HuH-7.5 (cell line): Measurements from ENCODE around the gene KCNK4.
A peak's percentile ranks its signal among the peaks of the same experiment; 100 is the strongest.

Experiments used
- DNase-seq: peaks from one replicate; pipeline ENCODE4 v3.0.0; 2011; ENCODE audit warnings: low spot score

The KCNK4 gene

DNA sequence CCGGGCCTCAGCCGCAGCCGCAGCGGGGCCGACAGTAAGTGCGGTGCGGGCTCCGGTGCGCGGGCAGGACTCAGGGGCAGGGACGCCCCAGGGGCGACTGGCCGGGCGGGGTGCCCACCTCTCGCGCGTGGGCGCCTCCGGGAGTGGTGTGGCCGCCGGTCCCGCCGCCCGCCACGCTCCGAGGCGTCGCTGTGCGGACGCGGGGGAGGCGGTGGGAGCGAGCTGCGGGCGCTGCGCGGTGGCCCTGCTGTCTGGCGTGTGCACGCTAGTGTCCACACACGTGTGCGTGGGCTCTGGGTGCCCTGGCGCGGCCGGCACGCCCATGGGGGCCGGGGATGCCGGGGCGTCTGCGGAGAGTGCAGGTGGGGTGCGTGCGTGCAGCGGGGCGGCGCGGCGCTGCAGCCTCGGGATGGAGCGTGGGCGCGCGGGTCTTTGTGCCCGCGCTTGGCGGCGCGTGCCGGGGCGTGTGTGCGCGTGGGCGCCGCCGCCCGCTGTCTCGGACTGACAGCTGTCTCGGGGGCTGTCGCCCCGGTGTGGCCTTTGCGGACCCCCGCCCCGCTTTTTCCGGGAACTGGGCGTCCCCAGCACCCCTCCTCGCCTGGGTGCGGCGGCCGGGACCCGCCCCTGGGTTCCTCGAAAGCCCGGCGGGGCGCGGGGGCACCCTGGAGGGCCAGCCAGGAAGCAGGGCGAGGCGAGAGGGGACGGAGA lies 804 bp downstream of the KCNK4 start:
- DNase-seq, result no peak

- DNase-seq, result no peak
These were observed 1.6 kb downstream of the KCNK4 start for GRCh38 chr11:64292460-64293254.

GRCh38 chr11:64294774-64295173 lies 3.7 kb downstream of the KCNK4 start:
- DNase-seq, result no peak

DNA sequence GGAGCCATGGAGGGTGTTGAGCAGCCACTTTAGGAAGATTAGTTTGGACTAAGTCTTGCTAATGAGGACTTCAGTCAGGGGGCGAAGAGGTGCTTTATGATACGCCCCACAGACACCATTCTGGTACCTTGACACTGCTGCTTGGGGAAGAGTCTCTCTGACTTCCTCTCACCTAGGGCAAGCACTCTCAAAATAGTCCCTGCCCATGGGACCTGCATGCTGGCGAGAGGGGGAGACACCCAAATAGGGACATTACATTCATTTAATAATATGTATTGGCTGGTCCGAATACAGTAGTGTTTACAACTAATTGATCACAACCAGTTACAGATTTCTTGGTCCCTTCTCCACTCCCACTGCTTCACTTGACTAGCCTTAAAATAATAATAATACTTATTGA lies 4.7 kb downstream of the KCNK4 start:
- DNase-seq, result no peak

DNA sequence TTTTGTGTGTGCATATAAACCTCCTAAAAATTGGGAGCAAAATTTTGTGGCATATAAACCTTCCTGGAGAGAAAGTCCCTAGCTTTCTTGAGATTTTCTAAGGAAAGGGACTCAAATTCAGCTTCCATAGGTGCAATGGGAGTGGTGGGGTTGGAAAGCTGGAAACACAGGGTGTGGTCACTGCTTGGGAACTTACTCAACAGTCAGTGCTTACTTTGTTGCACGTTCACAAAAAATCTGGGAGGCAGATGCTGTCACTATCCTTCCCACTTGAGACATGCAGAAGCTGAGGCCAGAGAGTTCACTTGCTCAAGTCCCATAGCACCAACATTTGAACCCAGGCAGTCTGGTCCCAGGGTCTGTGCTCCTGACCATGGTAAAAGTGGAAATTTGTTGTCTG lies 5.1 kb downstream of the KCNK4 start:
- no peak for DNase-seq

- DNase-seq, result no peak
These were observed 6.0 kb downstream of the KCNK4 start for GRCh38 chr11:64296830-64297698.

DNA sequence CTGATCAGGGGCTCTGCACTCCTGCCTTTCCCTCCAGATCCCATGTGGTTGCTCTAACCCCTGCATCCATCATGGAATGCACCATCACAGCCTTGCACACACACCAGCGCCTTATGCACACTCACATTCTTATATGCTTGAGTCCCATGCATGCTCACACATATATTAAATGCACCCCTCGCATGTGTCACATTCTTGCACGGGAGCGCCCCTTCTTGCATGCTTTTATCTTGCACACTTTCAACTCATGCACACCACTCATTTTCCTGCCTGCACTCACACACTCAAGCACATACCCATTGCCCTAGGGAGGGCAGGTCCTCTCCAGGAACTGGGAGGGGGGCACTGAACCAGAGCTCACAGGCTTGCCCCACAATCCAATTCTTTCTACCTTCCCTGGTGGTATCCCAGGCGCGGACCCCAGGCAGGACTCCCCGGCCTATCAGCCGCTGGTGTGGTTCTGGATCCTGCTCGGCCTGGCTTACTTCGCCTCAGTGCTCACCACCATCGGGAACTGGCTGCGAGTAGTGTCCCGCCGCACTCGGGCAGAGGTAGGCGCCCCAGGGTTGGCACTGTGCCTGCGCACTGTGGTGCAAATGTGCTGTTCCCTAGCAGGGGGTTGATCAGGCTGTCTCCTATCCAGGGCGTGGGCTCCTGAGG lies 6.7 kb downstream of the KCNK4 start:
- no peak for DNase-seq

DNA sequence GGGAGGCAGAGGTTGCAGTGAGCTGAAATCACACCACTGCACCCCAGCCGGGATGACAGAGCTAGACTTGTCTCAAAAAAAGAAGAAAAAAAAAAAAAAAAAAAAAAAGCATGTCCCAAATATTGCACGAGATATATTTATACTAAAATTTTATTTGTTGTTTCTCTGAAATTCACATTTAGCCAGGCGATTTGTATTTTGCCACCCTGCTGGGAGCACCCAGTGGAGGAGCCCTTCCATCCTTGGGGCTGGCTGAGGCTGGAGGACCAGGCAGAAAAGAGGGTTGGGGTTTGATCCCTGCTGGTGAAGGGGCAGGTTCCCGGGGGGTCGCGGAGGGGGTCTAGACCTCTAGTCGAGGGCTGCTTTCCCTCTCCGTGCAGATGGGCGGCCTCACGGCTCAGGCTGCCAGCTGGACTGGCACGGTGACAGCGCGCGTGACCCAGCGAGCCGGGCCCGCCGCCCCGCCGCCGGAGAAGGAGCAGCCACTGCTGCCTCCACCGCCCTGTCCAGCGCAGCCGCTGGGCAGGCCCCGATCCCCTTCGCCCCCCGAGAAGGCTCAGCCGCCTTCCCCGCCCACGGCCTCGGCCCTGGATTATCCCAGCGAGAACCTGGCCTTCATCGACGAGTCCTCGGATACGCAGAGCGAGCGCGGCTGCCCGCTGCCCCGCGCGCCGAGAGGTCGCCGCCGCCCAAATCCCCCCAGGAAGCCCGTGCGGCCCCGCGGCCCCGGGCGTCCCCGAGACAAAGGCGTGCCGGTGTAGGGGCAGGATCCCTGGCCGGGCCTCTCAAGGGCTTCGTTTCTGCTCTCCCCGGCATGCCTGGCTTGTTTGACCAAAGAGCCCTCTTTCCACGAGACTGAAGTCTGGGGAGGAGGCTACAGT lies 8.1 kb downstream of the KCNK4 start:
- no peak for DNase-seq

DNA sequence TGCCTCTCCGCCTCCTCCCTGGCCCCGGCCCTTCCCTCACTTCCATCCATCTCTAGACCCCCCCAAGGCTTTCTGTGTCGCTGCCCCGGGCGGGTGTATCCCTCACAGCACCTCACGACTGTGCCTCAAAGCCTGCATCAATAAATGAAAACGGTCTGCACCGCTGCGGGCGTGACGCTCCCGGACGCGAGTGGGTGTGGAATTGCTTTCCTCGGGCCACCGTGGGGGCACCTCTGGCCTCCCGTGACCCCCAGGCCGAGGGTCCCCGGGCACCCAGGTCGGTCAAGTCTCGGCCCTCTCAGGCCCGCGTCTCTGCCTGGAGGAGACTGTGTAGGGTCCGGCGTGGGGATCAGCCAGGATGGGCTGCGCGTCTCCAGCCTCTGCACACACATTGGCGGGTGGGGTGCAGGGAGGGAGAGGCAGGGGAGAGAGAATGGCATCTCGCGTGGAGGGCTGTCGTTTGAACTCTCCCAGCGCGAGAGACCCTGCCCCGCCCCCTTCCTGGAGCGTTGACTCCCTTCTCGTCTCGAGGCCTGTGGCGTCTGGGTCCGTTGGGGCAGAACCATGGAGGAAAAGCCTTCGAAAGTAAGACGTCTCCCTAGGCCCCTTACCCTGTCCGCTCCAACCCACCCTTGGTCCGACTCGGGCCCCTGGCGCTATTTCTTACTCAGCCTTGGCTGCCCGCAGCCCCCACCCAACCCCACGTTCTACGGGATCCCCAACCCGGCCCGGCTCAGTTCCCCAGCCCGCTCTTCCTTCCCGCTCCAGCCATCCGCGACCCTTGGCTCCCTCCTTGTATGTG lies 8.9 kb downstream of the KCNK4 start, which contains the start of gene CATSPERZ:
Gene CATSPERZ, plus strand, starts transcription at position 512 of the 802 bp plus-strand sequence. Its CDS starts 53 bp downstream, at position 565.
- no peak for DNase-seq

- no peak for DNase-seq
These were observed 12.3 kb downstream of the KCNK4 start for GRCh38 chr11:64303109-64304031.

DNA sequence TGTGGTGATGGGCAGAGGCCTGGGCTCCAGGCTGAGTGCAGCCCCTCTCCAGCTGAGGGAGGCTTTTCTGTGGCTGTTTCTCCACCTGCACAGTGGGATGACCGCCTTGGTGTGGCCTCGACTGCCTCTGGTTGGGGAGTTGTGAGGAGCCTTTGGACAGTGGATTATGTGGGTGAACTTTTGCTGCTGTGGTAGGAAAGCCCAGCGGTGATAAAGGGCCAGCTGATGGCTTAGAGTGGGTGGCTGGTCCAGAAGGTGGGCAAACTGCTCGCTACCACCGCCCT lies 12.9 kb downstream of the KCNK4 start:
- DNase-seq, result no peak

- DNase-seq, result peak; percentile 89
These were observed 13.4 kb downstream of the KCNK4 start for GRCh38 chr11:64304316-64305072.

DNA sequence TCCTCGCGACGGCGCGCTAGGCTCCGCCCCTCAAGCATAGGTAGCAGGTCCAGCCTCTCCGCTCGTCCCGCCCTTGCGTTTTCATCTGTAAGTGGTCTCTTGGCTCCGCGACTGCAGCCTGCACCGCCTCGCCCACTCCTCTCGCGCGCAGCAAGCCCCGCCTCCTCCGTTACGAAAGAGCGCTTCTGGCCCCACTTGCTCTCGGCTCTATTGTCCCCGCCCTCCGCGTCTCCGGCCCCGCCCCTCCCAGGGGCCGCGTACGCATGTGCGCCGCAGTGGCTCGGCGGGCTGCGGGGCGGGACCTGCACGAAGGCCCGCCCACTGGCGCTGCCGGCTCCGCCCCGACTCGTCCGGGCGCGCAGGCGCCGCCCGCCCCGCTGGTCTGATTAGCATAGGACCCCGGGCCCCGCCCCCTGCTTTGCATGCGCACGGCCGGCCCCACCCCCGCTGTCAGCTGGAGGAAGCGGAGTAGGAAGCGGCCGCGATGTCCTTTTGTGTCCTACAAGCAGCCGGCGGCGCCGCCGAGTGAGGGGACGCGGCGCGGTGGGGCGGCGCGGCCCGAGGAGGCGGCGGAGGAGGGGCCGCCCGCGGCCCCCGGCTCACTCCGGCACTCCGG lies 14.1 kb downstream of the KCNK4 start, which contains the start of gene ESRRA:
Gene ESRRA, plus strand, starts transcription at position 450 of the 616 bp plus-strand sequence. CDS start 1,656 bp downstream, outside the sequence.
- DNase-seq, result peak; percentile 91

DNA sequence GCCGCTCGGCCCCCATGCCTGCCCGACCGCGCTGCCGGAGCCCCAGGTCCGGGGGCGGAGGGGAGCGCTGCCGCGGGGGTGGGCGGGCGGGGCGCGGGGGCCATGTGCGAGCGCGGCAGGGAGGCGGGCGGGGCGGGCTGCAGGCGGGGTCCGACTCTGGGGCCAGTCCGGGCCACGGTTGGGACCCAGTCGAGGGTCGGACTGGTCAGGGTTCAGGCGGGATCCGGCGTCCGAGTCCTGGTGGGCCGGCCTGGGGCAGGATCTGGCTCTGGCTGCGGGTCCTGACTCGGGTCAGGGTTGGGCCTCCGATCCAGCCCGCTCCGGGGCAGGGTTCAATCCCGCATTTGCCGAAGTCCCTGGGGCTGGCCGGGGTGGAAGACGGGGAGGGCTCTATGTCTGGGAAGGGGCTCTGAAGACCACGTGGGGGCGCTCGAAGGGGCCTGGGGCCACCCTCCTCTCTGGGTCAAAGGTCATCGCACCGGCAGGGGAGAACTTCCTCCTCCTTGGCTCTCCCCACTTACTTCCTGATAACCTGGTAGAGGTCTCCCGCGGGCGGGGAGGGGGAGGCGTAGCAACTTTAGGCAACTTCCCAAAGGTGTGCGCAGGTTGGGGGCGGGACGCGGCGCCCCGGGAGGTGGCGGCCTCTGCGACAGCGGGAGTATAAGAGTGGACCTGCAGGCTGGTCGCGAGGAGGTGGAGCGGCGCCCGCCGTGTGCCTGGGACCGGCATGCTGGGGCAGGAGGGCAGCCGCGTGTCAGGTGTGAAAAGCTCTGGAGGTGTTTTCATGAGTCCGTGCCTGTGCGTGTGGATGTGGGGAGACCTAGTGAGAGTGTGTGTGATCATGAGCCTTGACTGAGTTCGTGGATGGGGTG lies 14.8 kb downstream of the KCNK4 start:
- DNase-seq, result peak; percentile 52

GRCh38 chr11:64306563-64306875 lies 15.4 kb downstream of the KCNK4 start:
- DNase-seq, result no peak

GRCh38 chr11:64306876-64307622 lies 15.9 kb downstream of the KCNK4 start:
- no peak for DNase-seq
